Breast epithelium (tissue), 3 donors: ENCODE measurements around the gene NXPH4.

Experiments
- POLR2A ChIP-seq: fragments of 450-650 bp; IDR thresholded peaks from one replicate; pipeline ENCODE4 v1.6.1; 2016; ENCODE audit warnings: antibody characterized with exemption, mild to moderate bottlenecking, moderate library complexity
- TF ChIP-seq, protein P1 (sequence below), 3 donors: fragments of 450-650 bp; IDR thresholded peaks; one replicate each; pipeline ENCODE4 v1.5.1; 2016 to 2017; ENCODE audit warnings: antibody characterized with exemption in 3 of 3, mild to moderate bottlenecking in 3 of 3, moderate library complexity in 3 of 3

- TF ChIP-seq POLR2A, result no peak
- TF ChIP-seq, protein P1, sequence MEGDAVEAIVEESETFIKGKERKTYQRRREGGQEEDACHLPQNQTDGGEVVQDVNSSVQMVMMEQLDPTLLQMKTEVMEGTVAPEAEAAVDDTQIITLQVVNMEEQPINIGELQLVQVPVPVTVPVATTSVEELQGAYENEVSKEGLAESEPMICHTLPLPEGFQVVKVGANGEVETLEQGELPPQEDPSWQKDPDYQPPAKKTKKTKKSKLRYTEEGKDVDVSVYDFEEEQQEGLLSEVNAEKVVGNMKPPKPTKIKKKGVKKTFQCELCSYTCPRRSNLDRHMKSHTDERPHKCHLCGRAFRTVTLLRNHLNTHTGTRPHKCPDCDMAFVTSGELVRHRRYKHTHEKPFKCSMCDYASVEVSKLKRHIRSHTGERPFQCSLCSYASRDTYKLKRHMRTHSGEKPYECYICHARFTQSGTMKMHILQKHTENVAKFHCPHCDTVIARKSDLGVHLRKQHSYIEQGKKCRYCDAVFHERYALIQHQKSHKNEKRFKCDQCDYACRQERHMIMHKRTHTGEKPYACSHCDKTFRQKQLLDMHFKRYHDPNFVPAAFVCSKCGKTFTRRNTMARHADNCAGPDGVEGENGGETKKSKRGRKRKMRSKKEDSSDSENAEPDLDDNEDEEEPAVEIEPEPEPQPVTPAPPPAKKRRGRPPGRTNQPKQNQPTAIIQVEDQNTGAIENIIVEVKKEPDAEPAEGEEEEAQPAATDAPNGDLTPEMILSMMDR (IDR thresholded peaks at IDR 0.05), result peak; percentile 98 to 100 (median 100)
Observed at GRCh38 chr12:57238854-57239554, 22.4 kb downstream of the NXPH4 start.
